ENCODE data around the gene POLDIP3. TPM values are rescaled to one million over a fixed set of nuclear protein-coding genes. Genes with fewer than 3 reads are reported as not detected.
A peak's percentile ranks its signal among the peaks of the same experiment; 100 is the strongest.

POLDIP3 gene
- 66.9 TPM for total RNA-seq
- long read RNA-seq, transcript POLDIP3-203 (8 exons, 3,323 nt), result minor isoform, 6 of 233 reads
- long read RNA-seq, transcript POLDIP3-201 (9 exons, 3,441 nt), result major isoform, 143 of 233 reads
- long read RNA-seq, partial matches to known transcripts, result 25 of 233 reads
- long read RNA-seq, other reads (novel, unspliced or antisense), result 58 of 233 reads

GRCh38 chr22:42614312-42615091, at the start of gene POLDIP3:
Gene POLDIP3 (minus strand): TSS chr22:42614883. CDS start chr22:42614857, 26 bp downstream.
- TF ChIP-seq CTCF (IDR thresholded peaks at IDR 0.05), result no peak
- Histone ChIP-seq H3K4me3 (peak within 1 kb of the TSS; percentile 69), H3K27me3 (no peaks in the 10 kb centered on the region), H3K27ac (peak within 1 kb of the TSS; percentile 100), H3K9me3 (no peaks in the 10 kb centered on the region), H3K36me3 (peaks cover 6% of the 10 kb centered on the region), H3K4me1 (peaks cover 59% of the 10 kb centered on the region)
- peak; percentile 92 for ATAC-seq
- DNase-seq, result peak; percentile 100
- intact Hi-C loops (cut with DNase I), result no loop called here

DNA sequence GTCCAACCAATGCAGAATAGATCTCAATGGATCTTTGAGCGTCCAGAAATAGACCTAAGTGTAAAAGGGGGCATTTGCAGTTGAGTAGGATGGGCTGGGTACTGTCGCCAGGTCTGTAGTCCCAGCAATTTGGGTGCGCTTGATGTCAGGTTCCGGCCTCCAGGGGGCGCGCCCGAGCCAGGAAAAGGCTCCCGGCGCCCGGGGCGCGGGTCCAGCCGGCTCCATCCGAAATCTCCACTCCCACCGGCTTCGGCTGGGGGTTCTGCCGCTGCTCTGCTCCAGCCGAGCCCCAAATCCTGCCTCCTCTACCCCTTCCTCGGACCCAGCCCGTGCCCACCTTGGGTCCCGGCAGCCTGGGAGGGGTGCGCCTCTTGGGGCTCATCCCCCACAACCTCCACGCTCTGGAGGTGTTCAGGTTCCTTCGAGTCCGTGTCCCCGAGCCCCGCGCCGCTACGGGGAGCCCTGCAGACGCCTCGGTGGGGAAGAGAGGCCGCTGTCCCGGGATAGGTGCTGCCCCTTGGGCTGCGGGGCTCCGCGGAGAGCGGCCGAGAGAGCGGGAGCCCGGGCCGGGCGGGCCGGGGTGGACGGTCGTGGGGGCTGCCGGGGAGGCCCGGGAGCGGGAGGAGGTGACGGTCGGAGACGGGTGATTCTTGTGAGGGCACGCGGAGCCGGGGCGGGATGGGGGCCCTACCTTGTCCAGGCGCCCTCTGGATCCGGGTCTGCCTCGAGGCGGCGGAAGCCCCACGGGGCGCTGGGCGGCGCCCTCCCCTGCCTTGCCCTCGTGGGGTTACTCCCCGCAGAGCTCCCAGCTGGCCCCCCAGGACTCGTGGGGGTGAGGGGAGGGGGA, 47.5 kb upstream of the POLDIP3 start:
- peak; percentile 95 for ATAC-seq

GRCh38 chr22:42656578-42656977, 41.9 kb upstream of the POLDIP3 start:
- intact Hi-C loops (cut with DNase I), result loop anchor here (10.0 kb wide), 2 partner anchors 58 to 158 kb away; no protein-coding TSS in a partner anchor
- Histone ChIP-seq H3K9me3 (no peaks in the 10 kb centered on the region), H3K4me3 (no peak overlapping the region), H3K27ac (no peak overlapping the region), H3K27me3 (no peaks in the 10 kb centered on the region), H3K36me3 (no peaks in the 10 kb centered on the region), H3K4me1 (no peaks in the 10 kb centered on the region)
- DNase-seq (no peak), ATAC-seq (no peak)
- TF ChIP-seq CTCF (IDR thresholded peaks at IDR 0.05), result no peak

More for the DNA sequence above, 47.5 kb upstream of the POLDIP3 start:
- Histone ChIP-seq H3K27me3 (no peaks in the 10 kb centered on the region), H3K36me3 (no peaks in the 10 kb centered on the region), H3K4me3 (peak overlapping the region; percentile 56), H3K27ac (peak overlapping the region; percentile 17), H3K4me1 (peaks cover 3% of the 10 kb centered on the region), H3K9me3 (no peaks in the 10 kb centered on the region)
- TF ChIP-seq CTCF (IDR thresholded peaks at IDR 0.05), result peak; percentile 78
- intact Hi-C loops (cut with DNase I), result no loop called here
- peak; percentile 89 for DNase-seq

GRCh38 chr22:42655693-42656092, 41.0 kb upstream of the POLDIP3 start:
- no peaks in the 10 kb centered on the region for H3K9me3 ChIP-seq
- H3K4me3 ChIP-seq, result no peak overlapping the region
- no peak for DNase-seq
- TF ChIP-seq CTCF (IDR thresholded peaks at IDR 0.05), result no peak
- H3K27me3 ChIP-seq, result no peaks in the 10 kb centered on the region
- intact Hi-C loops (cut with DNase I), result loop anchor here (10.0 kb wide), 2 partner anchors 59 to 159 kb away; no protein-coding TSS in a partner anchor
- ATAC-seq, result no peak
- no peak overlapping the region for H3K27ac ChIP-seq
- no peaks in the 10 kb centered on the region for H3K36me3 ChIP-seq
- H3K4me1 ChIP-seq, result no peaks in the 10 kb centered on the region

GRCh38 chr22:42654436-42655073, 39.9 kb upstream of the POLDIP3 start:
- DNase-seq (no peak), ATAC-seq (no peak)
- H3K4me1 ChIP-seq, result no peaks in the 10 kb centered on the region
- intact Hi-C loops (cut with DNase I), result loop anchor here (10.0 kb wide), 2 partner anchors 60 to 160 kb away; no protein-coding TSS in a partner anchor
- no peaks in the 10 kb centered on the region for H3K27me3 ChIP-seq
- no peaks in the 10 kb centered on the region for H3K9me3 ChIP-seq
- no peak overlapping the region for H3K4me3 ChIP-seq
- TF ChIP-seq CTCF (IDR thresholded peaks at IDR 0.05), result no peak
- H3K36me3 ChIP-seq, result no peaks in the 10 kb centered on the region
- no peak overlapping the region for H3K27ac ChIP-seq

Data from upper lobe of right lung (tissue), 1 donor.